ENCODE measurements around the gene HOXA11. TPM values are rescaled to one million over a fixed set of nuclear protein-coding genes. Genes with fewer than 3 reads are reported as not detected.

The HOXA11 gene
- 0.50 to 0.77 TPM (median 0.68 TPM) in 5 replicates for total RNA-seq (2022; extraction: Qiagen RNA extraction; ENCODE audit: low read depth)

DNA sequence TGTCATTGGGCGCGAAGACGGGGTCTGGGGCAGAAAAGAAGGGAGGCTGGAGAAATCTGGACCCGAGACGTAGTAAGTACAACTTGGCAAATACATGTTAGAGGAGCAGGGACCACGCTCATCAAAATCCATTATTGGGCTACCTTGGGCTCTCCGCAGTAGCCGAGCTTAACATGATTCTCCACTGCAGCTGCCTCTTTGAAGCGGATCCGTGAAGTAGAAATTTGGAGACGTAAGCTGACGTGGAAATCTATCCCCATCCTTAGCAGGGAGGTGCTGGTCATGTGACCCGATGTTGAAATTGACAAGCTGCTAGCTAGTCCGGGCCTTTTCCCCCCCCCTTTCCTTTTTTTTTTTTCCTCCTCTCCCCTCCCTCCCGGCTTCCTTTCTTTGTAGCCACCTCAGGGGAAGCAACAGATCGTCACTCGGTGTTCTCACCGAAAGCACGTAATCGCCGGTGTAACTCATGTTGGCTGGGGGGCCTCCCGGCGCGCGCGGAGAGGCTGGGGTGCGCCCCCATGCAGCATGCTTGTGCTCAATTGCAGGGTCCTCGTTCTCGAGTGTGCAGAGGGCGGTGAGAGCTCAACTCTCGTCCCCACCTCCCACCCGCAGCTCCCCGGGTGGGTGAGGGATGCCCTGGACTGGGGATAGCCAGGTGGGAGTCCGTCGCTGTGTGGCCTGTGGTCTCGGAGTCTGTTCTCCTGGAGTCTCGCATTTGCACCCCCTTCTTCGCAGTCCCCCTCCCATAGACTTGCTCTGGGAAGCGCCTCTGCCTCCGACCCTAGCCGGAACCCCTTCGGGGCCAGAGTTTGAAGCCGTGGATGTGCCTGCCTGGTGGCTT lies at the start of gene HOXA11:
Gene HOXA11 (minus strand): TSS at position 220 of the 841 bp plus-strand sequence. CDS start 88 bp downstream, at position 132.

DNA sequence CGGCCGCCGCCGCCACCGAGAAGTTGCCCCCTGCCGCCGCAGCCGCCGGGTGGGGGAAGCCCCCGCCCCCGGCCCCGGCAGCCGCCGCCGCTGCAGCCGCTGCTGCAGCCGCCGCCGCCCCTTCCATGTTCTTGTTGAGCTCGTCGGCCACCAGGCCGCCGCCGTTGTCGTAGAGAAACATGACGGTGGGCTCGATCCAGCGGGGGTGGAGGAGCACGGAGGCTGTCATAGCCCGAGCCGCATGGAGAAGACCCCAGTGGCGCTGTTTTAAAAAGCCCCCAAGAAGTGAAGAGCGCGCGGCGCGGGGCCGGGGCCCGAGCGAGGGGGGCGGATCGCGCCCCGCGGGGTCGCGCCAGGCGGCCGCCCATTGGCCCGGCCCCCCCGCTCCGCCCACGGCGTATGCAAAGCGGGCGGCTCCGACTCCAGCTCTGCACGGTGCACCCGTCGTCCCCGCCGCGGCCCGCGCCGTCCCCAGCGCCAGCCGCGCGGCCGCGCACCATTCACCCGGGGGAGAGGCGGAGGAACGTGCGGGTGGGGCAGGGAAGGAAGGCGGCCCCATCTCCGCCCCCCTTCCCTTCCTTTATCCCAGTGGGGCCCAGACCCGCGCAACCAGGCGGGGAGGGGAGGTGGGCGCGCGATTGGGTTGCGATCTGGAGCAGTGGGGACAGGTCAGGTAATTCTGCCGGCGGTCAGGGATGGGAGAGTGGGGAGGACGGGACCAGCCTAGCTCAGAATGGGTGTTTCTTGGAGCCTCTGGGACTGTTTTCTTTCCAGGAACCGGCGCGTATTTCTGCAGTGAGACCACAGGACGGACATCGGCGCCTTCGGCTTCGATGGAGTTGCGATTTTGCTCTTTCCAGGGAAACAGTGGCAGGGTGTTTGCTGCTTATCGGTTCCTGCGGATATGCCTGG lies 15.1 kb upstream of the HOXA11 start, which contains the start of gene HOXA13:
Gene HOXA13 (minus strand): TSS at position 243 of the 912 bp plus-strand sequence. CDS start 14 bp downstream, at position 229.

DNA sequence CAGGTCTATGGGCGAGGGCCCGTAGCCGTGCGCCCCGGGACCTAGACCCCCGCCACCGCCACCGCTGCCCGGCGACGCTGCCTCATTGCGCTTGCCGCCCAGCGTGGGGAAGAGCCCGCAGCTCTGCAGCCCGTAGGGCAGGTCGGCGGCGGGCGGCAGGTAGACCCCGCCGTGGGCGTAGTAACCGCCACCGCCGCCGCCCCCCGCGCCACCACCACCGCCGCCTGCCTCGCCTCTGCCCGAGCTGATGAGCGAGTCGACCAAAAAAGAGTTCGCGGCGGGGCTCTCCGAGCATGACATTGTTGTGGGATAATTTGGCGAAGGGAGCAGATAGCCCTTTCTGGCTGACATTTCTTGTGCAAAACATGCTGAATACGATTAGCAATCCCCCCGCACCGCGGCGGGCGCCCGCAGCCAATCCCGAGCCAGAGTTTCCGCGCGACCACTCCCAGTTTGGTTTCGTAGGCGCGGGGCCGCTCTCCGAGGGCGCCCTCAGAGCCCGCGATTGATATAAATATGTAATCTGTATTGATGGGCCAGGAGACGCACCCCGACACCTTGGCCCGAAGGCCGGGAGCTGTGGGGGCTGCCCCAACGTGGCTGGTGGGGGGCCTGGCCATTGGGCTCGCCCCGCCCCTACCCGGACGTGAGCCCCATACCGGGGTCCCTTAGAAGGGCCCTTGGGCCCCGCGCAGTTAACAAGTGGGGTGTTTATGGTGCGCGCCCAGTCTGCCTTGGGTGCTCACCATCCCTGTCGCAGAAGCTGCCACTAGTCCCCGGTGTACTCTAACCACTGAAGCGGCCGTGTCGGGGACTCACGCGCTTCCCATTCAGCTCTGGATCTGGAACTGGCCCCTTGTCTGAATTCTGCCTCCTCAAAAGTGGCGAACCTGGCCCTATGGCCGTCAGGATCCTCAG lies 10.8 kb downstream of the HOXA11 start, which contains the start of gene HOXA10:
Gene HOXA10 (minus strand): TSS at position 365 of the 918 bp plus-strand sequence. CDS start 14 bp downstream, at position 351.

DNA sequence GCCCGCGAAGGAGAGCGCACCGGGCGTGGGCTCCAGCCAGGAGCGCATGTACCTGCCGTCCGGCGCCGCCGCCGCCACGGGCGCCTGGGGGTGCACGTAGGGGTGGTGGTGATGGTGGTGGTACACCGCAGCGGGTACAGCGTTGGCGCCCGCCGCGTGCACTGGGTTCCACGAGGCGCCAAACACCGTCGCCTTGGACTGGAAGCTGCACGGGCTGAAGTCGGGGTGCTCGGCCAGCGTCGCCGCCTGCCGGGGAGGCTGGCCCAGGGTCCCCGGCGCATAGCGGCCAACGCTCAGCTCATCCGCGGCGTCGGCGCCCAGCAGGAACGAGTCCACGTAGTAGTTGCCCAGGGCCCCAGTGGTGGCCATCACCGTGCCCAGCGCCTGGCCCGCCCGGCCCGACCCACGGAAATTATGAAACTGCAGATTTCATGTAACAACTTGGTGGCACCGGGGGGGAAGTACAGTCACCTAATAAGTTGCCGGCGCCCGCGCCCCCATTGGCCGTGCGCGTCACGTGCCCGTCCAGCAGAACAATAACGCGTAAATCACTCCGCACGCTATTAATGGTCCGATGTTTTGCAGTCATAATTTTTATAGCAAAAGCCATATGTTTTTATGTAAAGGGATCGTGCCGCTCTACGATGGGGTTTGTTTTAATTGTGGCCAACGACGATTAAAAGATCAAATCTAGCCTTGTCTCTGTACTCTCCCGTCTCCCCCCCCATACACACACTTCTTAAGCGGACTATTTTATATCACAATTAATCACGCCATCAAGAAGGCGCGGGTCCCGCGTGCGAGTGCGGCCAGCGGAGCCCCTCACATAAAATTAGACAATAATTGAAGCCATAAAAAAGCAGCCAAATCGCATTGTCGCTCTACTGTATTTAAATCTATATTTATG lies 19.7 kb downstream of the HOXA11 start, which contains the start of gene HOXA9:
Gene HOXA9 (minus strand): TSS at position 449 of the 907 bp plus-strand sequence. CDS start 80 bp downstream, at position 369.

DNA sequence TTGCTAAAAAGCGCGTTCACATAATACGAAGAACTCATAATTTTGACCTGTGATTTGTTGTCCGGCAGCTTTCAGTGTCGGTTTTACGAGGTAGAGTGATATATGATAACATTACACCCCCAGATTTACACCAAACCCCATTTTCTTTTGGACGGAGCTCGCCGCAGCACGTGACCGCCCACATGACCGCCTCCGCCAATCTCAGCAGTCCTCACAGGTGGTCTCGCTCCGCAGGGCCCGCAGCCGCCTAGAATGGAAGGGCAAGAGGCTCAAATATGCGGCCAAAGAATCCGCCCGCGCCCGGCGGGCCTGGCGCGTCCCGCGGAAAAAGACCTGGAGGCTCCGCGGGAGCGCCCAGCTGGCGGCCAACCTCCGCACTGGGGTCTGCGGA lies 28.5 kb downstream of the HOXA11 start, which contains the start of gene HOXA7:
Gene HOXA7 (minus strand): TSS at position 168 of the 391 bp plus-strand sequence. CDS start 130 bp downstream, at position 38.

DNA sequence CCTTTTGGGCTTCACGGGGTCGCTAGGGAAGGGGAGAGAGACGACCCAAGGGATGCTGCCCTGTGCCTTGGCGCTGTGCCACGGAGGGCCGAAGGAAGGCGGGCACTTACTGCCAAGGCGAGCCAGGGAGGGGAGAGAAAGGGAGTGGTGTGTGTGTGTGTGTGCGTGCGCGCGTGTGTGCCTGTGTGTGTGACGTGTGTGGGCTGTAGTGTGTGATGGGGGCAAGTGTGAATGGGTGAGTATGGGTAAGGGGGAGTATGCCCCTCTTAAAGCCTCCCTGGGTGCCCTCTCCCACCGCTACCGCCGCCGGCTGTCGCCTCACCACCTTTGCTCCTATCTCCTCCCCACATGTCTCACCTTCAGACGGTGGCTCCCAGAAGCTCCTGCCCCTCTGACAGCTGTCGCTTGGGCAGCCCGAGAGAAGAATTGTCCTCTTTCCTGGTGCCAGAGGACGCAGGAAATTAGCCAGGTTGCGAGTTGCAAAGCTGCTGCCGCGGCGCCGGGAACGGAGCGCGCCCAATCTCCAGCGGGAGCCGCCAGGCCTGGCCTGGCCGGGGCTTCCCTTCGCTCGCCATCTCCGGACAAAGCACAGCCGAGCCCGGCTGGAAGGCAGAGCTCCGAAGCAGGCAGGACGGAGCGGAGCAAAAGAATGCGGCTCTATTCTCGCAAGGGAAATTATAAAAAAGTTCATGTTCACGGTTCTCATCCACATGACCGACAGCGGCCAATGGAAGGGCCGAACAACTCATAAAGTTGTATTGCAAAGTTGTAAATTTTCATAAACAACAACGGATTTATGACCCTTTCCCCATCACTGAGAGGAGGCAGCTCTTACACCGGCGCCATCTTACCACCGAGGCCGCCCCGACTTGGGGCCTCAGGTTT lies 32.9 kb downstream of the HOXA11 start, which contains the start of gene HOXA3:
Gene HOXA3 (minus strand): TSS at position 653 of the 885 bp plus-strand sequence. CDS start 41,943 bp downstream, outside the sequence.

DNA sequence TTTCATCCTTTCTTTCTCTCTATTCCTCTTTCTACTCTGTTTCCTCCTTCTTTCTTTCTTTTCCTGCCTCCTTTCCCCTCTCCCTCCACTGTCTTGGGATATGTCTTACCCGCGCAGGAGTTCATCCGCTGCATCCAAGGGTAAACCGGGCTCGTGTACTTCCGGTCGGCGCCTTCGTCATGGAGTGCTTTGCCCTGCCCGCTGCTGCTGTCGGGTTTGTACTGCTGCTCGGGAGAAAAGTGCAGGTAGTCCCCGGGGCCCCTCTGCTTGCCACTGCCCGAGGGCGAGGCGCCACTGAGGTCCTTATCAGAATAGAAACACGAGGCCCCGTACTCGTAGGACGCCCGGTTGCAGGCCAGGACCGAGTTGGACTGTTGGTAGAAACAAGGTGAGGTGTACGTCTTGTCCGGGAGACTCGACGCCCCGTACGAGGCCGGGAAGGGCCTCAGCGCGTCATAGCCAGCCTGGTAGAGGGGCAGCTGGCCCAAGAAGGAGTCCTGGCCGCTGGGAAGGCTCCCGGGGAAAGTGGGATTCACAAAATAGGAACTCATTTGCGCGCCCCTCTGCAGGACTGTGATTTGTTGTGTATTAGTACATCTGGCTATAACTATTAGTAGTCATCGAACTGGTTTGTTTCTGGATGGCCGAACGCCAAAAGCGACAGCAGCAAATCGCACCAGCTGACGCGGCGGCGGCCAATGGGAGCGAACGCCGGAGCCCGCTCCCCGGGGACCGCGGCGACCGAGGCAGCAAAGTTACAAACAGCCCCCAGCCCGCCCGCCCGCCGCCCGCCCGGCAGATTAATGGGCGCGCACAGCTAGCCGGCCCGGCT lies 37.6 kb downstream of the HOXA11 start, which contains the start of gene HOXA6:
Gene HOXA6 (minus strand): TSS at position 576 of the 832 bp plus-strand sequence. CDS start 25 bp downstream, at position 551.

DNA sequence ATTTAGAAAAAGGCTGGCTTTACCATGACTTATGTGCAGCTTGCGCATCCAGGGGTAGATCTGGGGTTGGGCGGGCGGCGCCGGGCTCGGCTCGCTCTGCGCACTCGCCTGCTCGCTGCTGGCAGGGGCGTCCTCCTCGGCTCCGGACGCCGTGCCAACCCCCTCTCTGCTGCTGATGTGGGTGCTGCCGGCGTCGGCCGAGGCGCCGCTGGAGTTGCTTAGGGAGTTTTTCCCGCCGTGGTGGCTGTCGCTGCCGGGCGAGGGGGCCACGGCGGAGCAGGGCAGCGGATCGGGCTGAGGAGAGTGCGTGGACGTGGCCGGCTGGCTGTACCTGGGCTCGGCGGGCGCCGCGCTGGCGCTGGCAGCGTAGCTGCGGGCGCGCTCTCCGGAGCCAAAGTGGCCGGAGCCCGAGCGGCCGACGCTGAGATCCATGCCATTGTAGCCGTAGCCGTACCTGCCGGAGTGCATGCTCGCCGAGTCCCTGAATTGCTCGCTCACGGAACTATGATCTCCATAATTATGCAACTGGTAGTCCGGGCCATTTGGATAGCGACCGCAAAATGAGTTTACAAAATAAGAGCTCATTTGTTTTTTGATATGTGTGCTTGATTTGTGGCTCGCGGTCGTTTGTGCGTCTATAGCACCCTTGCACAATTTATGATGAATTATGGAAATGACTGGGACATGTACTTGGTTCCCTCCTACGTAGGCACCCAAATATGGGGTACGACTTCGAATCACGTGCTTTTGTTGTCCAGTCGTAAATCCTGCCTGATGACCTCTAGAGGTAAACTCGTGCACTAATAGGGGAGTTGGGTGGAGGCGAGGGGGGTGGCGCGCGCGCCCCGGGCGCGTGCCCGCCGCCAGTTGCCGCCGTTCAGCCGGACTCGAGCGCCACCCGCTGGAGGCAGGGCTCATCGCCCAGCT lies 41.7 kb downstream of the HOXA11 start, which contains the start of gene HOXA5:
Gene HOXA5 (minus strand): TSS at position 659 of the 927 bp plus-strand sequence. CDS start 74 bp downstream, at position 585.

Other genes with a start within 250 kb of the HOXA11 start
- gene HOXA1, start 89.2 kb downstream of the HOXA11 start, total RNA-seq (2022; extraction: Qiagen RNA extraction; ENCODE audit: low read depth): 2.8 to 4.0 TPM (median 3.4 TPM) in 5 replicates
- gene HOXA2, start 82.5 kb downstream of the HOXA11 start, total RNA-seq (2022; extraction: Qiagen RNA extraction; ENCODE audit: low read depth): 0.82 to 1.4 TPM (median 1.0 TPM) in 5 replicates
- gene HOXA4, start 54.5 kb downstream of the HOXA11 start, total RNA-seq (2022; extraction: Qiagen RNA extraction; ENCODE audit: low read depth): 1.5 to 2.7 TPM (median 2.6 TPM) in 5 replicates
- 3.9 to 6.7 TPM (median 6.2 TPM) in 5 replicates for gene HOXA5, start 41.6 kb downstream of the HOXA11 start, total RNA-seq (2022; extraction: Qiagen RNA extraction; ENCODE audit: low read depth)
- 1.4 to 1.9 TPM (median 1.8 TPM) in 5 replicates for gene HOXA6, start 37.5 kb downstream of the HOXA11 start, total RNA-seq (2022; extraction: Qiagen RNA extraction; ENCODE audit: low read depth)
- 5.3 to 13.3 TPM (median 10.6 TPM) in 5 replicates for gene HOXA3, start 32.6 kb downstream of the HOXA11 start, total RNA-seq (2022; extraction: Qiagen RNA extraction; ENCODE audit: low read depth)
- 4.8 to 6.3 TPM (median 5.5 TPM) in 5 replicates for gene HOXA7, start 28.6 kb downstream of the HOXA11 start, total RNA-seq (2022; extraction: Qiagen RNA extraction; ENCODE audit: low read depth)
- 0.45 to 1.3 TPM (median 0.73 TPM) in 5 replicates for gene HOXA9, start 19.7 kb downstream of the HOXA11 start, total RNA-seq (2022; extraction: Qiagen RNA extraction; ENCODE audit: low read depth)
- 6.8 to 9.0 TPM (median 7.3 TPM) in 5 replicates for gene HOXA10, start 10.9 kb downstream of the HOXA11 start, total RNA-seq (2022; extraction: Qiagen RNA extraction; ENCODE audit: low read depth)
- gene HOXA13, start 14.9 kb upstream of the HOXA11 start, total RNA-seq (2022; extraction: Qiagen RNA extraction; ENCODE audit: low read depth): 1.3 to 2.2 TPM (median 1.9 TPM) in 5 replicates
- gene EVX1, start 57.6 kb upstream of the HOXA11 start, total RNA-seq (2022; extraction: Qiagen RNA extraction; ENCODE audit: low read depth): 0.03 to 0.09 TPM (median 0.07 TPM) in 3 of 5 replicates, not detected in the others